H1 (cell line): ENCODE results near the gene ZNF486. TPM values are rescaled to one million over a fixed set of nuclear protein-coding genes. Genes with fewer than 3 reads are reported as not detected.

Experiments
- CTCF ChIA-PET: fragments of 300-600 bp; sonication (Branson Sonifier 250); formaldehyde crosslinking; loops from one replicate; lab custom pipeline; 2021; ENCODE audit not compliant: partially characterized antibody; lab: Charles Lee
- POLR2A ChIA-PET: fragments of 300-600 bp; sonication (Branson Sonifier 250); formaldehyde crosslinking; loops from one replicate; lab custom pipeline; 2021; ENCODE audit warnings: inconsistent platforms; ENCODE audit not compliant: partially characterized antibody; lab: Charles Lee
- DNase-seq, 2 experiments: peaks; one replicate each; pipeline versions ENCODE4 v3.0.0 to v3.0.0-alpha.2; 2010 to 2022; ENCODE audit warnings: low spot score in 2 of 2, low read depth in 1 of 2, mixed read lengths in 1 of 2
- FAIRE-seq: peaks from 2 replicates; lab custom pipeline; 2011; peaks lifted over from hg19 to GRCh38; lab: Jason Lieb, UNC
- H2AFZ ChIP-seq: 2 replicates; pipeline ENCODE4 v1.8.1; 2012; ENCODE audit warnings: low read length, inconsistent platforms
- H2AK5ac ChIP-seq: 2 replicates; pipeline ENCODE4 v1.6.1; 2013; ENCODE audit warnings: low read depth, low read length
- H2BK120ac ChIP-seq: replicated peaks from 2 replicates; pipeline ENCODE3; 2013; ENCODE audit warnings: low read depth, low read length, inconsistent platforms
- H2BK12ac ChIP-seq: 2 replicates; pipeline ENCODE4 v1.6.1; 2013; ENCODE audit warnings: low read depth, low read length
- H2BK15ac ChIP-seq: 2 replicates; pipeline ENCODE4 v1.6.1; 2013; ENCODE audit warnings: low read length
- H2BK20ac ChIP-seq: 2 replicates; pipeline ENCODE4 v1.6.1; 2013; ENCODE audit warnings: low read length
- H2BK5ac ChIP-seq: 2 replicates; pipeline ENCODE4 v1.6.1; 2013; ENCODE audit warnings: low read depth, low read length
- H3K14ac ChIP-seq: 2 replicates; pipeline ENCODE4 v1.6.1; 2013; ENCODE audit warnings: inconsistent platforms; ENCODE audit not compliant: insufficient read length
- H3K18ac ChIP-seq: 2 replicates; pipeline ENCODE4 v1.6.1; 2013; ENCODE audit warnings: low read length; ENCODE audit errors: extremely low read depth
- H3K23ac ChIP-seq: 2 replicates; pipeline ENCODE4 v1.6.1; 2013; ENCODE audit warnings: inconsistent platforms; ENCODE audit not compliant: insufficient read length
- H3K23me2 ChIP-seq: 2 replicates; pipeline ENCODE4 v1.6.1; 2013; ENCODE audit warnings: low read depth, low read length
- H3K27ac ChIP-seq: 2 replicates; pipeline ENCODE4 v1.6.1; 2011; ENCODE audit warnings: low read depth, low read length, inconsistent platforms
- H3K27me3 ChIP-seq, 4 experiments: replicated peaks in 1 of 4; 1 replicate in 1 of 4; 2 replicates in 3 of 4; pipeline versions ENCODE4 v1.6.1 to v1.8.1; 2011 to 2013; ENCODE audit warnings: low read length in 3 of 4, mild to moderate bottlenecking in 3 of 4, inconsistent platforms in 2 of 4, mixed read lengths in 2 of 4, moderate library complexity in 1 of 4; ENCODE audit not compliant: control insufficient read depth in 3 of 4, insufficient read depth in 3 of 4; ENCODE audit errors: extremely low read depth in 1 of 4
- H3K36me3 ChIP-seq, 4 experiments: 2 replicates each; pipeline versions ENCODE4 v1.6.1 to v1.8.1; 2011 to 2013; ENCODE audit warnings: mild to moderate bottlenecking in 4 of 4, low read length in 3 of 4, moderate library complexity in 2 of 4, control low read depth in 1 of 4, inconsistent platforms in 1 of 4; ENCODE audit not compliant: insufficient read depth in 4 of 4, control insufficient read depth in 2 of 4
- H3K4ac ChIP-seq: replicated peaks from 2 replicates; pipeline ENCODE3; 2013; ENCODE audit warnings: low read length, low read depth, mixed read lengths, inconsistent platforms; ENCODE audit not compliant: insufficient read length
- H3K4me1 ChIP-seq, 4 experiments: replicated peaks in 1 of 4; 1 replicate in 1 of 4; 2 replicates in 3 of 4; pipeline versions ENCODE4 v1.6.1 to v1.8.1; 2011 to 2013; ENCODE audit warnings: low read length in 3 of 4, inconsistent platforms in 2 of 4, mixed read lengths in 1 of 4; ENCODE audit not compliant: insufficient read depth in 4 of 4, control insufficient read depth in 3 of 4
- H3K4me2 ChIP-seq, 2 experiments: 2 replicates each; pipeline versions ENCODE4 v1.6.1 to v1.8.1; 2011 to 2013; ENCODE audit warnings: low read depth in 2 of 2, low read length in 2 of 2, control low read depth in 1 of 2, inconsistent platforms in 1 of 2, mild to moderate bottlenecking in 1 of 2; ENCODE audit not compliant: insufficient read depth in 1 of 2
- H3K4me3 ChIP-seq, 4 experiments: fragments of 200-600, 300-600 bp in 1 of 4; sonication (generic), shearing (Covaris generic), sonication (Bioruptor Twin) in 1 of 4; 2 replicates each; pipeline versions ENCODE4 v1.5.1 to v1.8.1; 2011 to 2016; ENCODE audit warnings: low read length in 4 of 4, low read depth in 3 of 4, control low read depth in 2 of 4, inconsistent platforms in 2 of 4, mild to moderate bottlenecking in 2 of 4, mixed read lengths in 1 of 4, moderate library complexity in 1 of 4; ENCODE audit not compliant: insufficient read depth in 2 of 4; ENCODE audit errors: extremely low read depth in 1 of 4
- H3K56ac ChIP-seq: replicated peaks from 2 replicates; pipeline ENCODE3; 2013; ENCODE audit warnings: low read depth, mild to moderate bottlenecking, mixed read lengths, low read length, inconsistent platforms; ENCODE audit not compliant: insufficient read length
- H3K79me1 ChIP-seq: 2 replicates; pipeline ENCODE4 v1.6.1; 2013; ENCODE audit warnings: low read depth, low read length, control low read depth
- H3K79me2 ChIP-seq, 2 experiments: 2 replicates each; pipeline versions ENCODE4 v1.6.1 to v1.8.1; 2012 to 2013; ENCODE audit warnings: low read length in 2 of 2, mild to moderate bottlenecking in 2 of 2, inconsistent platforms in 1 of 2; ENCODE audit not compliant: insufficient read depth in 2 of 2, control insufficient read depth in 1 of 2
- H3K9ac ChIP-seq, 4 experiments: replicated peaks in 1 of 4; 1 replicate in 1 of 4; 2 replicates in 3 of 4; pipeline versions ENCODE4 v1.6.1 to v1.8.1; 2011 to 2013; ENCODE audit warnings: low read depth in 3 of 4, low read length in 3 of 4, control low read depth in 2 of 4, mild to moderate bottlenecking in 2 of 4, moderate library complexity in 2 of 4, inconsistent platforms in 1 of 4; ENCODE audit errors: extremely low read depth in 1 of 4
- H3K9me3 ChIP-seq, 2 experiments: 2 replicates each; pipeline versions ENCODE4 v1.6.1 to v1.8.1; 2012 to 2013; ENCODE audit warnings: mild to moderate bottlenecking in 2 of 2, moderate library complexity in 2 of 2, control low read depth in 1 of 2, inconsistent platforms in 1 of 2, low read depth in 1 of 2, low read length in 1 of 2, mixed read lengths in 1 of 2; ENCODE audit not compliant: insufficient read depth in 2 of 2
- H4K20me1 ChIP-seq, 2 experiments: replicated peaks in 1 of 2; 2 replicates each; pipeline versions ENCODE3 to v1.8.1; 2011 to 2013; ENCODE audit warnings: inconsistent platforms in 2 of 2, low read length in 2 of 2, mild to moderate bottlenecking in 1 of 2; ENCODE audit not compliant: insufficient read depth in 2 of 2, control insufficient read depth in 1 of 2
- H4K5ac ChIP-seq: 2 replicates; pipeline ENCODE4 v1.6.1; 2013; ENCODE audit warnings: low read length, low read depth, mixed read lengths, inconsistent platforms; ENCODE audit not compliant: insufficient read length
- H4K8ac ChIP-seq: 2 replicates; pipeline ENCODE4 v1.8.0; 2013; ENCODE audit warnings: mild to moderate bottlenecking, moderate library complexity, low read length, inconsistent platforms; ENCODE audit not compliant: insufficient read depth; ENCODE audit errors: extremely low read depth
- H4K91ac ChIP-seq: replicated peaks from 2 replicates; pipeline ENCODE3; 2013; ENCODE audit warnings: low read length, mixed read lengths, inconsistent platforms; ENCODE audit not compliant: insufficient read length
- EP300 ChIP-seq, 2 experiments: IDR thresholded peaks; 1 replicate in 1 of 2; 2 replicates in 1 of 2; pipeline ENCODE4 v1.6.1; 2011 to 2012; ENCODE audit warnings: low read depth in 2 of 2, low read length in 2 of 2, mild to moderate bottlenecking in 2 of 2, borderline replicate concordance in 1 of 2, inconsistent platforms in 1 of 2, moderate library complexity in 1 of 2
- HDAC2 ChIP-seq, 2 experiments: fragments of 300-600 bp in 1 of 2; sonication (generic) in 1 of 2; IDR thresholded peaks; 2 replicates each; pipeline ENCODE4 v1.6.1; 2011 to 2012; ENCODE audit warnings: low read depth in 2 of 2, low read length in 2 of 2, mild to moderate bottlenecking in 2 of 2, moderate library complexity in 2 of 2, borderline replicate concordance in 1 of 2, inconsistent platforms in 1 of 2
- PHF8 ChIP-seq: fragments of 200-600 bp; sonication (generic); conservative IDR thresholded peaks from 2 replicates; pipeline ENCODE4 v1.7.1; 2012; ENCODE audit warnings: low read depth, mild to moderate bottlenecking, inconsistent platforms, low read length, moderate library complexity
- RBBP5 ChIP-seq: IDR thresholded peaks from 2 replicates; pipeline ENCODE4 v1.7.1; 2012; ENCODE audit warnings: low read depth, mild to moderate bottlenecking, inconsistent platforms, low read length, moderate library complexity, borderline replicate concordance
- RXRA ChIP-seq: IDR thresholded peaks from 2 replicates; pipeline ENCODE4 v1.6.1; 2011; ENCODE audit warnings: low read depth, mild to moderate bottlenecking, low read length, moderate library complexity; ENCODE audit not compliant: insufficient read depth
- SIRT6 ChIP-seq: IDR thresholded peaks from one replicate; pipeline ENCODE4 v1.7.1; 2012; ENCODE audit warnings: low read length, inconsistent platforms
- TBP ChIP-seq: IDR thresholded peaks from 2 replicates; pipeline ENCODE4 v1.6.1; 2011; ENCODE audit warnings: low read depth, low read length, improper control_type of control experiment
- YY1 ChIP-seq: IDR thresholded peaks from 2 replicates; pipeline ENCODE4 v1.6.1; 2011; ENCODE audit warnings: low read depth, mild to moderate bottlenecking, low read length
- WGBS, 2 experiments: shearing (Covaris generic) in 1 of 2; methylation state at CpG; one replicate each; pipeline versions ENCODE4 v1.1.6 to v1.1.7; 2013 to 2015; ENCODE audit warnings: low lambda C conversion rate in 2 of 2, mixed read lengths in 2 of 2, inconsistent platforms in 1 of 2, low coverage in 1 of 2, missing lambda C conversion rate in 1 of 2; ENCODE audit not compliant: insufficient replicate concordance in 2 of 2, insufficient coverage in 1 of 2, insufficient read length in 1 of 2; ENCODE audit errors: extremely low coverage in 1 of 2, missing lambda C conversion rate in 1 of 2; 5-methylcytosine and 5-hydroxymethylcytosine counted together
- polyA plus RNA-seq, 7 experiments: library from polyadenylated mRNA; depleted of rRNA in 3 of 7; stranded (reverse) in 5 of 7; unstranded in 2 of 7; fragments of >200 nt in 5 of 7; fragments of 200-250 nt in 2 of 7; gene quantifications; 1 replicate in 5 of 7; 2 replicates in 1 of 7; 4 replicates in 1 of 7; pipeline versions ENCODE4 v1.2.1 to v1.2.3, GENCODE V29; 2011 to 2013; ENCODE audit warnings: missing spikeins in 2 of 7, mixed read lengths in 2 of 7
- total RNA-seq: library from RNA; stranded (reverse); fragmentation: NEBNext Ultra II Directional; extraction: Animal tissue kit (Norgen Biotek cat#: 25700); gene quantifications from 2 replicates; pipeline ENCODE4 v1.2.1, GENCODE V29; 2021

Gene ZNF486
- total and polyA plus RNA-seq, 2 of the 8 experiments (the other 6 are each of a cell fraction or from before 2014, with no cell fraction given) = 10.7 to 23.4 TPM

DNA sequence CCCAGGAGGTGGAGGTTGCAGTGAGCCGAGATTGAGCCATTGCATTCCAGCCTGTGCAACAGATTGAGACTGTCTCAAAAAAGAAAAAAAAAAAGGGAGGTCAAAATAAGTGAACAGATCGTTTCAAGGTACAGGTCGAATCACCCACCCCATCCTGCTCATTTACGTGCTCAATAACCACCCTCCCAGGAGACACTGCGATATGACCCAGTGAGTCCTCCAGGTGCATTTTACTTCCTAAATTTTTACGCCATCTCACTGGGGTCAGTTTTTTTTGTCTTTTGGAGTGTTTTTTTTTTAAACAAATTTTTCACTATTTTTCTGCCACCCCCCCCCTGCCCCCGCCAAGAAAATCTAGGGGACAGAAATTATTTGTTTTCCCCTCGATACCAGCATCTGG is 68.1 kb downstream of the ZNF486 start:
- Histone ChIP-seq H2BK20ac (no peak overlapping the region), H2AFZ (no peak overlapping the region), H3K79me2 (peaks cover 9 to 78% of the 10 kb centered on the region in 2 experiments; a peak in 3 of 4 replicates), H2AK5ac (no peak overlapping the region), H2BK120ac (no peak overlapping the region), H3K18ac (no peak overlapping the region), H2BK12ac (no peak overlapping the region), H4K8ac (no peak overlapping the region), H3K79me1 (no peaks in the 10 kb centered on the region; the same call in 1 of the 2 replicates), H3K9me3 (no peaks in the 10 kb centered on the region), H3K27ac (no peak overlapping the region), H4K91ac (no peak overlapping the region), H3K4ac (no peak overlapping the region), H2BK15ac (no peak overlapping the region), H4K20me1 (peaks cover 2 to 13% of the 10 kb centered on the region in 2 experiments), H3K14ac (no peak overlapping the region), H3K9ac (no peak overlapping the region), H4K5ac (no peak overlapping the region), H3K23ac (no peak overlapping the region), H2BK5ac (no peak overlapping the region), H3K56ac (no peak overlapping the region), H3K27me3 (no peaks in the 10 kb centered on the region), H3K4me1 (peaks cover 0 to 13% (median 4%) of the 10 kb centered on the region in 4 experiments; a peak in 6 of 7 replicates), H3K23me2 (no peaks in the 10 kb centered on the region), H3K36me3 (peaks cover 4 to 60% (median 19%) of the 10 kb centered on the region in 4 experiments), H3K4me3 (peak overlapping the region in 1 of 4 experiments; percentile 35; a peak in 2 of 8 replicates), H3K4me2 (peak overlapping the region; percentile 37 to 61; a peak in 2 of 4 replicates)
- no peak for FAIRE-seq
- ChIA-PET POLR2A (interaction anchor here (0.5 to 3.8 kb wide), 5 partner anchors 10 to 304 kb away, joined by 3 to 11 read pairs (median 3); no protein-coding TSS in a partner anchor), CTCF (interaction anchor here (1.0 kb wide), 1 partner anchor 12 kb away, joined by 3 read pairs; no protein-coding TSS in a partner anchor)
- TF ChIP-seq HDAC2 (IDR thresholded peaks at IDR 0.05; ENCODE audit: borderline replicate concordance in 1 of 2, low read depth in 2 of 2, low read length in 2 of 2) (no peak), RXRA (no peak), SIRT6 (no peak), EP300 (IDR thresholded peaks at IDR 0.05; ENCODE audit: borderline replicate concordance in 1 of 2, low read depth in 2 of 2, low read length in 2 of 2) (no peak), PHF8 (no peak), TBP (no peak), YY1 (no peak), RBBP5 (no peak)
- no peak for DNase-seq
- WGBS, 2 experiments = 95% methylated on average over 8 of the region's 8 CpGs; no CpG with 5 or more reads in 1 of the 2 experiments
